AG10803 (cell line): ENCODE results near the gene MYO1H.

ENCODE experiments used
- DNase-seq: peaks from one replicate; pipeline ENCODE4 v3.0.0; 2010; ENCODE audit warnings: low read depth
- H3K4me3 ChIP-seq: 2 replicates; pipeline ENCODE4 v1.5.1; 2011; ENCODE audit warnings: mild to moderate bottlenecking, low read length, control low read depth
- TF ChIP-seq, protein P1 (sequence below): conservative IDR thresholded peaks from 2 replicates; pipeline ENCODE4 v1.5.1; 2011; ENCODE audit warnings: mild to moderate bottlenecking, low read length, control low read depth, inconsistent platforms

Gene MYO1H

DNA sequence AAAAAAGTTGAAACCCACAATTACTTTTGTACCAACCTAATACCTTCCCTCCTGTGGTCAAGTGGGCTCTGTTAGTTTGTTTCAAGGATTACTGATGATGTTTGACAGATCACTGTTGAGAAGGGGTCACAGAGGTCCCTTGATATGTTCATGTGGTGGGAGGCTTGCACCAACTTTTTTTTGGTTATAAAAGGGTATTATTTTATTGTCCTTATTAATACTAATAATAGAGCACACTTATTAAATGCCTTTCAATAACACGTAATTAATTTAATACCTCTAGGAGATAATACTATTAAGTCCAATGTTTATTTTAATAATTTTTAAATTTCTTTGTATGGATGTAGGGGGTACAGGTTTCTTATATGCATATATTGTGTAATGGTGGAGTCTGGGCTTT is 134.2 kb downstream of the MYO1H start:
- TF ChIP-seq, protein P1, sequence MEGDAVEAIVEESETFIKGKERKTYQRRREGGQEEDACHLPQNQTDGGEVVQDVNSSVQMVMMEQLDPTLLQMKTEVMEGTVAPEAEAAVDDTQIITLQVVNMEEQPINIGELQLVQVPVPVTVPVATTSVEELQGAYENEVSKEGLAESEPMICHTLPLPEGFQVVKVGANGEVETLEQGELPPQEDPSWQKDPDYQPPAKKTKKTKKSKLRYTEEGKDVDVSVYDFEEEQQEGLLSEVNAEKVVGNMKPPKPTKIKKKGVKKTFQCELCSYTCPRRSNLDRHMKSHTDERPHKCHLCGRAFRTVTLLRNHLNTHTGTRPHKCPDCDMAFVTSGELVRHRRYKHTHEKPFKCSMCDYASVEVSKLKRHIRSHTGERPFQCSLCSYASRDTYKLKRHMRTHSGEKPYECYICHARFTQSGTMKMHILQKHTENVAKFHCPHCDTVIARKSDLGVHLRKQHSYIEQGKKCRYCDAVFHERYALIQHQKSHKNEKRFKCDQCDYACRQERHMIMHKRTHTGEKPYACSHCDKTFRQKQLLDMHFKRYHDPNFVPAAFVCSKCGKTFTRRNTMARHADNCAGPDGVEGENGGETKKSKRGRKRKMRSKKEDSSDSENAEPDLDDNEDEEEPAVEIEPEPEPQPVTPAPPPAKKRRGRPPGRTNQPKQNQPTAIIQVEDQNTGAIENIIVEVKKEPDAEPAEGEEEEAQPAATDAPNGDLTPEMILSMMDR: no peak

DNA sequence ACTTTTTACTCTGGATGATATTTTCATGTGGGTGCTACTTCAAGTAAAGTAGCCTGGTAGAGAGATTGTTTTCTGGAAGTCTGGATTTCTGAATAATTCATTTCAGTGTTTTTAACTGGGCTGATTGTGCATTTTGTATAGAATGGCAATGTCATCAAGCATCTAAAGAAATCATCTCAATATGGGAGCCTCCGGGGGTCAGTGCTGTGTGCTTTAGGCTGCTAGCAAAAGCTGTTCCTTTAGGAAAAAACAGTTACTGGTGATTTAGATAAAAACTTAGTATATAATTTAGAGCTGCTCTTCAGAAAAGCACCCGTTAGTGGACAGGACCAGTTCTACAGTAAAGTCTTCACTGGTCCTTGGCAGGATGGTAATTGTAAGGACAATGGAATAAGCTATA is 134.8 kb downstream of the MYO1H start:
- TF ChIP-seq, protein P1: no peak
- no peak overlapping the region for H3K4me3 ChIP-seq
- no peak for DNase-seq

More for the DNA sequence above, 134.2 kb downstream of the MYO1H start:
- DNase-seq: no peak
- no peak overlapping the region for H3K4me3 ChIP-seq

DNA sequence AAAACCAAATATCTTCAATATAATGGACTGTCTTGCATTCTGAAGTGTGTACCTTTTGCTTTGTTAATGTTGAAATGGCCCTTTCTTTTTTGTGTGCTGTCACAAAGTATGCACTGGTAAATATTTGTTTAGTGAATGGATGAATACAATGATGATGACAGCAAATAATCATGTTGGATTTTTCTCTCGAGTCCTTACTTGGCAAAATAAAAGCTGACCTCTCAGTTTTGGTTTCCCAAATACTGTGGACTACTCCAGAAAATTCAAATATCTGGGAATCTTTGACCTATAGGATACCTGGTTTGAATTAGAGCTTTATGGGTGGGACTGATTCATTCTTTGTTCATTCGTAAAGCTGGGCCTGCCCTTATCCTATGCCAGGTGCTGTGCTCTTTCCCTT is 135.2 kb downstream of the MYO1H start:
- no peak overlapping the region for H3K4me3 ChIP-seq
- TF ChIP-seq, protein P1: no peak
- no peak for DNase-seq

DNA sequence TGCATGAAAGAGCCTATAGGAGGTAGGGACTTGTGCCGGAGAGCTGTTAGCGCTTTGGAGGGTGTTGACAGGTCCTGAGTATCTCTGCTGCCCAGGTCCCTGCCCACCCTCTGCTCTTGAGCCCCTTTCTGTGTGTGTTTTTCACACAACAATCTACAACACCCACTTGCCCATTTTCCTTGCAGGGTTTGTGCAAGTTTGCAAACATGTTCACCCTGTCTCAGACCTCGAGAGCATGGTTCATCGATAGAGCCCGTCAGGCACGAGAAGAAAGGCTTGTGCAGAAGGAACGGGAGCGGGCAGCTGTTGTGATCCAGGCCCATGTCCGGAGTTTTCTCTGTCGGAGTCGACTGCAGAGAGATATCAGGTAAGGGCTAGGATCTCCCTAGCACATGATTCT is 135.6 kb downstream of the MYO1H start:
- no peak for DNase-seq
- TF ChIP-seq, protein P1: no peak
- no peak overlapping the region for H3K4me3 ChIP-seq

DNA sequence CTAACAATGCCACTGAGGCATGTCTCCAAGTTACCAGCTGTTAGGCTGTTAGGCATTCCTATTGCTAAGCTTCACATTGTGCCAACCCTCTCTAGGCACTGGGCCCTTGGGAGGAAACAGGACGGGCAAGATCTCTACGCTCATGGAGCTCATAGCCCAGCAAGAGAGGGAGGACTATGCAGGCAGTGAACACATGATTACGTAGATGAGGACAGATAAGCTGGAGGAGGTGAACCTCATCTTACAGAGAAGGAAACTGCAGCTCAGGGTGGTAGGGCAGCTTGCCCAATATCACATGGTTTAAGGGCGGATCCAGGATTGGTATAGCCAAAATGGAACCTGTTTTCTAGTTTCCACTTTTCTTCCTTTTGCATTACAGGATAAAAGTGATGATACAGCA is 137.5 kb downstream of the MYO1H start:
- no peak overlapping the region for H3K4me3 ChIP-seq
- DNase-seq: no peak
- TF ChIP-seq, protein P1: no peak

DNA sequence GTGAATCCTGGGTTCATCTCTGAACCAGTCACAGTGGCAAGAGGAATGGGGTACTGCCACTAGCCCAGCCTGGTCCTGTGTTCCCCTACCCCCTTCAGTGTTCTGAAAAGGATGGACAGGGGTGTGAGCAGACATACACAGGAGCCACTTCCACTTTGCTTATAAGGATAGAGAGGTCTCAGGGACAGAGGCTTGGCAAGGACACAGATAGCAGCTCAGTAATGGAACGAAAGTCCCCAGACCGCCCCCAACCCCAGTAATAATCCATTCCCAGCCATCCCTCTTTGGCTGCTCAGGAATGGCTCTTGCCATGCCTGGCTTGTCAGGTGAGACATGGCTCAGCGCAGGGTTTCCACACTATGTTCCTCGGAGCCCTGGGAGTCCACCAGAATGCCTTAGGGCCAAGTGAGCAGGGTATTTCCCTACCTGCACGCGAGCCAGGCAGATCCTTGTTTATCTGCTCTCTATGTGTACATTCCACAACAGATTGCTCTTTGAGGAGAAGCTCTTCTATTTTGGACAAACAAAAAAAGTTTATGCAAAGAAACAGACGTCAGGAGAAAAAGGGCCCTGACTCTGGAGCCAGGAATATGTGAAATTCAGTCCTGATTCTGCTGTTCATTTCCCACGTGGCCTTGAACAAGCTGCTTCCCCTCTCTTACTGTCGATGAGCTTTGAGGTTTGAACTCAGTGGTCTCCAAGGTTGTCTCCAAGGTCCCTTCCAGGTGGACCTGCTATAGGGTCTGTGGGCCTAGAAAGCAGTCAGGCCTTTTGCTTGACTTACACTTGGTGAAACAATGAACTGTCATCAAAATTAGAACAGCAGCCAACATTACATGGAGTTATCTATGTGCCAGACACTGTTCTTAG is 139.7 kb downstream of the MYO1H start:
- H3K4me3 ChIP-seq: no peak overlapping the region
- no peak for DNase-seq
- TF ChIP-seq, protein P1: no peak

DNA sequence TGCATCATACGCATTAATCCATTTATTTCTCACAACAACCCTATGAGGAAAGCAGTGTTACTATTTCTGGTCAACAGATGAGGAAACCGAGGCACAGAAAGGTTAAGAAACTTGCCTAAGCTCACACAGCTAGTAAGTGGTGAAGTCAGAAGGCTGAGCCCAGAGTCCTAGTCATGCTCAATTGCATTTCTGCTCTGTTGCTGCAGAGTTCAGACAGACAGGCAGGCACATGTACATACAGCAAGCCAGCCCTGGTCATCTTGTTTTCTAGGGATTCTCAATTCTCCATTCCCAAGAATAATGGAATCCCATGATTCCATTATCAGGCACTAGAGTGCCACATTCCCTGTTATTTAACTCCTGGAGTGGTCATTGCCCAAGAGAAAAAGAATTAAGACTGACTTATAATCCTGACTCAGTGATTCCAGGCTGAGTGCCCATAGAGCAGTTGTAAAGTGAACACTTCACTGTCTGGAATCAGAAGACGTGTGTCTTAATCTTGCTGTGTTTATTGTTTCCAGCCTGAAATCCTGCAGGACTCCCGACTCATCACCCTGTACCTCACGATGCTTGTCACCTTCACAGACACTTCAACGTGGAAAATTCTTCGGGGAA is 140.5 kb downstream of the MYO1H start:
- peak; percentile 20 for DNase-seq
- TF ChIP-seq, protein P1: no peak
- no peak overlapping the region for H3K4me3 ChIP-seq
